Measurements from ENCODE around the gene TBC1D4. TPM values are rescaled to one million over a fixed set of nuclear protein-coding genes. Genes with fewer than 3 reads are reported as not detected.
A peak's percentile ranks its signal among the peaks of the same experiment; 100 is the strongest.

Gene TBC1D4
- total RNA-seq, 6 experiments from 2014 or later, result 7.7 to 18.6 (median 10.3) TPM

- H3K9me3 ChIP-seq, result no peaks in the 10 kb centered on the region
- no peak for ATAC-seq
- H3K27ac ChIP-seq, result no peak overlapping the region
- no peaks in the 10 kb centered on the region for H3K36me3 ChIP-seq
- no peak overlapping the region for H3K4me3 ChIP-seq
- TF ChIP-seq POLR2A (IDR thresholded peaks at IDR 0.05) (no peak), CTCF (IDR thresholded peaks at IDR 0.05) (no peak)
- H3K4me1 ChIP-seq, result peaks cover 0 to 5% (median 0%) of the 10 kb centered on the region in 4 donors
- no peak for DNase-seq
- no peaks in the 10 kb centered on the region for H3K27me3 ChIP-seq
- intact Hi-C loops (cut with DNase I), result no loop called here
These were observed 55.5 kb downstream of the TBC1D4 start for GRCh38 chr13:75426421-75426820.

GRCh38 chr13:75425216-75426009 lies 56.6 kb downstream of the TBC1D4 start:
- Histone ChIP-seq H3K4me1 (peaks cover 0 to 5% (median 0%) of the 10 kb centered on the region in 4 donors), H3K36me3 (no peaks in the 10 kb centered on the region), H3K4me3 (no peak overlapping the region), H3K9me3 (no peaks in the 10 kb centered on the region), H3K27ac (no peak overlapping the region), H3K27me3 (no peaks in the 10 kb centered on the region)
- WGBS (ENCODE audit: insufficient coverage, low coverage, low lambda C conversion rate, missing lambda C conversion rate), result 86% methylated on average over 3 of the region's 3 CpGs
- no peak for TF ChIP-seq CTCF (IDR thresholded peaks at IDR 0.05)
- TF ChIP-seq POLR2A (IDR thresholded peaks at IDR 0.05), result no peak
- no peak for ATAC-seq
- no peak for DNase-seq
- intact Hi-C loops (cut with DNase I), result no loop called here

- Histone ChIP-seq H3K36me3 (no peaks in the 10 kb centered on the region), H3K9me3 (no peaks in the 10 kb centered on the region), H3K27me3 (no peaks in the 10 kb centered on the region), H3K4me1 (peaks cover 0 to 5% (median 0%) of the 10 kb centered on the region in 4 donors), H3K4me3 (no peak overlapping the region), H3K27ac (no peak overlapping the region)
- intact Hi-C loops (cut with DNase I), result no loop called here
- ATAC-seq, result no peak
- TF ChIP-seq CTCF (IDR thresholded peaks at IDR 0.05), result no peak
- WGBS (ENCODE audit: insufficient coverage, low coverage, low lambda C conversion rate, missing lambda C conversion rate), result 94% methylated on average over 3 of the region's 3 CpGs
- no peak for DNase-seq
These were observed 58.0 kb downstream of the TBC1D4 start for GRCh38 chr13:75423946-75424345.

- Histone ChIP-seq H3K27me3 (no peaks in the 10 kb centered on the region), H3K4me3 (no peak overlapping the region), H3K27ac (no peak overlapping the region), H3K36me3 (no peaks in the 10 kb centered on the region), H3K4me1 (peaks cover 0 to 17% (median 6%) of the 10 kb centered on the region in 4 donors), H3K9me3 (no peaks in the 10 kb centered on the region)
- DNase-seq, result no peak
- intact Hi-C loops (cut with DNase I), result no loop called here
- peak; percentile 36 to 62 (median 44) for ATAC-seq
- WGBS (ENCODE audit: insufficient coverage, low coverage, low lambda C conversion rate, missing lambda C conversion rate), result 89% methylated on average over 1 of the region's 1 CpG
- TF ChIP-seq CTCF (IDR thresholded peaks at IDR 0.05) (no peak), POLR2A (IDR thresholded peaks at IDR 0.05) (no peak)
These were observed 59.9 kb downstream of the TBC1D4 start for GRCh38 chr13:75422028-75422427.

All from right lobe of liver (tissue), 6 donors.